HepG2 (cell line): ENCODE data around the gene SLC8B1. TPM values are rescaled to one million over a fixed set of nuclear protein-coding genes. Genes with fewer than 3 reads are reported as not detected.

Experiments used
- ATAC-seq: fragments of 200-7000 bp; cut with Tn5 transposase; 3 replicates; pipeline ENCODE4 v1.9.1; 2020; ENCODE audit warnings: mild to moderate bottlenecking, moderate library complexity
- BruUV-seq: library from RNA; stranded (reverse); fragments of 400-500 nt; replicated peaks from 2 replicates; lab custom pipeline; 2021; lab: Mats Ljungman, UMichigan
- CTCF ChIA-PET: fragments of 300-600 bp; formaldehyde crosslinking; extraction: SDS; loops from one replicate; lab custom pipeline; 2021; ENCODE audit warnings: low total read pairs, inconsistent platforms, low intra/inter-chr PET ratio; lab: Yijun Ruan, JAX
- POLR2A ChIA-PET: fragments of 350-600 bp; sonication (Branson Sonifier 250); formaldehyde crosslinking; loops from one replicate; lab custom pipeline; 2020; ENCODE audit warnings: antibody characterized with exemption, inconsistent platforms; lab: Yijun Ruan, JAX
- DNase-seq: peaks from one replicate; pipeline ENCODE4 v3.0.0-alpha.2; 2015; ENCODE audit warnings: low spot score
- FAIRE-seq: peaks from 3 replicates; lab custom pipeline; 2011; peaks lifted over from hg19 to GRCh38; lab: Jason Lieb, UNC
- H2AFZ ChIP-seq: one replicate; pipeline ENCODE4 v1.6.1; 2011; ENCODE audit warnings: low read length, inconsistent platforms
- H3K27ac ChIP-seq: fragments of 300-600 bp; 3 replicates; pipeline ENCODE4 v1.8.0; 2011; ENCODE audit warnings: mixed run types, mild to moderate bottlenecking, mixed read lengths, low read length, inconsistent platforms; ENCODE audit not compliant: insufficient read depth; ENCODE audit errors: extremely low read length
- H3K27me3 ChIP-seq, 2 experiments: fragments of 200-600 bp in 1 of 2; 2 replicates in 1 of 2; 3 replicates in 1 of 2; pipeline versions ENCODE4 v1.6.0 to v1.8.0; 2011; ENCODE audit warnings: low read length in 2 of 2, mild to moderate bottlenecking in 2 of 2, moderate library complexity in 2 of 2, inconsistent platforms in 1 of 2; ENCODE audit not compliant: insufficient read depth in 2 of 2, control insufficient read depth in 1 of 2
- H3K36me3 ChIP-seq, 2 experiments: fragments of 200-600 bp in 1 of 2; replicated peaks in 1 of 2; 2 replicates in 1 of 2; 3 replicates in 1 of 2; pipeline versions ENCODE4 v1.5.1 to v1.8.0; 2011; ENCODE audit warnings: low read length in 2 of 2, inconsistent platforms in 1 of 2; ENCODE audit not compliant: insufficient read depth in 2 of 2, control insufficient read depth in 1 of 2
- H3K4me1 ChIP-seq: 2 replicates; pipeline ENCODE4 v1.5.1; 2012; ENCODE audit warnings: low read length, inconsistent platforms; ENCODE audit not compliant: insufficient read depth
- H3K4me2 ChIP-seq: 2 replicates; pipeline ENCODE4 v1.6.0; 2011; ENCODE audit warnings: low read depth, low read length, inconsistent platforms
- H3K4me3 ChIP-seq, 3 experiments: fragments of 200-600 bp in 1 of 3; sonication (generic), shearing (Covaris generic) in 1 of 3; replicated peaks in 1 of 3; 2 replicates each; pipeline ENCODE4 v1.5.1; 2011 to 2016; ENCODE audit warnings: low read length in 3 of 3, inconsistent platforms in 2 of 3, low read depth in 2 of 3, mild to moderate bottlenecking in 2 of 3, control low read depth in 1 of 3, mixed read lengths in 1 of 3; ENCODE audit not compliant: insufficient read depth in 1 of 3
- H3K79me2 ChIP-seq: one replicate; pipeline ENCODE4 v1.6.1; 2011; ENCODE audit warnings: low read length, inconsistent platforms; ENCODE audit not compliant: insufficient read depth
- H3K9ac ChIP-seq: 2 replicates; pipeline ENCODE4 v1.6.0; 2011; ENCODE audit warnings: mild to moderate bottlenecking, low read depth, low read length, inconsistent platforms; ENCODE audit not compliant: insufficient read depth
- H3K9me3 ChIP-seq: 2 replicates; pipeline ENCODE4 v1.5.1; 2012; ENCODE audit warnings: mild to moderate bottlenecking, low read length
- H4K20me1 ChIP-seq: 2 replicates; pipeline ENCODE4 v1.6.0; 2011; ENCODE audit warnings: inconsistent platforms, mild to moderate bottlenecking, low read length, moderate library complexity; ENCODE audit not compliant: insufficient read depth
- ISX ChIP-seq: sonication (generic); formaldehyde crosslinking; conservative IDR thresholded peaks from 2 replicates; pipeline ENCODE4 v1.5.0; 2020; ENCODE audit warnings: missing genetic modification reagents
- KDM1A ChIP-seq: IDR thresholded peaks from 2 replicates; pipeline ENCODE4 v1.6.1; 2016; ENCODE audit warnings: missing compliant biosample characterization
- NR2C2 ChIP-seq: sonication (generic); formaldehyde crosslinking; IDR thresholded peaks from 2 replicates; pipeline ENCODE4 v1.4.0; 2020; ENCODE audit warnings: missing genetic modification reagents, mild to moderate bottlenecking, moderate library complexity, borderline replicate concordance
- PITX1 ChIP-seq: sonication (generic); formaldehyde crosslinking; IDR thresholded peaks from 2 replicates; pipeline ENCODE4 v1.5.1; 2020; ENCODE audit warnings: mild to moderate bottlenecking, missing genetic modification reagents
- TAF1 ChIP-seq: sonication (generic); formaldehyde crosslinking; IDR thresholded peaks from 2 replicates; pipeline ENCODE4 v1.4.0; 2020; ENCODE audit warnings: missing genetic modification reagents
- ZBTB21 ChIP-seq: sonication (generic); formaldehyde crosslinking; IDR thresholded peaks from 2 replicates; pipeline ENCODE4 v1.4.0; 2020; ENCODE audit warnings: missing genetic modification reagents
- ZNF3 ChIP-seq: IDR thresholded peaks from 2 replicates; pipeline ENCODE4 v1.7.0; 2017; ENCODE audit warnings: inconsistent platforms
- WGBS: methylation state at CpG from one replicate; pipeline ENCODE4 v1.1.6; 2017; ENCODE audit warnings: low lambda C conversion rate; 5-methylcytosine and 5-hydroxymethylcytosine counted together
- in situ Hi-C: cut with HindIII; loops from 2 replicates; pipeline ENCODE4 v1.10.0; 2017; ENCODE audit warnings: low pct_unique_long_range_greater_than_20kb; ENCODE audit not compliant: extremely low pct_ligation_motif_present
- intact Hi-C: fragments of 100-400 bp; cut with micrococcal nuclease; formaldehyde crosslinking; loops from one replicate; pipeline ENCODE4 v1.10.0; 2022; ENCODE audit not compliant: unreplicated experiment
- polyA plus RNA-seq, 8 experiments: library from polyadenylated mRNA; depleted of rRNA in 3 of 8; stranded (reverse) in 7 of 8; unstranded in 1 of 8; fragments of >200 nt; fragmentation: Illumina TruSeq in 4 of 8; extraction: Trizol in 4 of 8; gene quantifications; 2 replicates each; pipeline versions ENCODE4 v1.2.1 to v1.2.3, GENCODE V29; 2011 to 2016; ENCODE audit warnings: low read depth in 4 of 8, missing spikeins in 1 of 8, mixed read lengths in 1 of 8; ENCODE audit not compliant: insufficient read depth in 1 of 8
- total RNA-seq, 5 experiments: library from RNA; depleted of rRNA; stranded (reverse); fragments of >200 nt; fragmentation: Illumina TruSeq; extraction: Trizol; gene quantifications; 2 replicates each; pipeline ENCODE4 v1.2.3, GENCODE V29; 2016; ENCODE audit warnings: low read depth in 1 of 5
- TF ChIP-seq, protein P1 (sequence below): sonication (generic); formaldehyde crosslinking; IDR thresholded peaks from 2 replicates; pipeline ENCODE4 v1.4.0; 2020; ENCODE audit warnings: missing genetic modification reagents
- TF ChIP-seq, protein P2 (sequence below), 2 experiments: fragments of 450-650 bp in 1 of 2; sonication (generic) in 1 of 2; formaldehyde crosslinking in 1 of 2; IDR thresholded peaks; 2 replicates each; pipeline versions ENCODE4 v1.6.1 to v1.8.0; 2016 to 2022; ENCODE audit warnings: antibody characterized with exemption in 1 of 2, mild to moderate bottlenecking in 1 of 2, missing genetic modification reagents in 1 of 2

Gene SLC8B1
- total and polyA plus RNA-seq, 2 of the 13 experiments (the other 11 are each of a cell fraction or from before 2014, with no cell fraction given), result 6.8 to 8.0 TPM

DNA sequence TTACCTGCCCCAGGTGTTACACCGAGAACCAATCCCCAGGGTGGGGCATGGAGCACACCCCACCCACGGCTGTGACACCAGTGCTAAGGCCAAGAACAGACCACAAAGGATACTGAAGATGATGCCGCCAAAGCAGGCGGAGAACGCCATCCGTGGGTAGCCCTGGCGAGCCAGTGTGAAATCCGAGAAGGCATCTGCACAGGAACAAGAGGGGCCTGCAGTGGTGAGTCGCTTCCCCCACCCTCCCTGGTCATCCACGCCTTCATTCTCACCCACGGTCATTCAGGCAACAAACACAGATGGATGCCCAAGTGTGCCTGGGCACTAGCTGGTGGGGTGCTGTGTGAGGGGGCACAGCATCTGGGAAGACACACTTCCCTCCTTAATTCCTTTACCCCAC is 28.5 kb downstream of the SLC8B1 start (continued):
- TF ChIP-seq TAF1, result no peak
- TF ChIP-seq ZNF3, result no peak
- TF ChIP-seq ZBTB21 (CRISPR knock-in tag), result no peak
- TF ChIP-seq PITX1, result no peak
- no peak for TF ChIP-seq ISX (CRISPR knock-in tag)
- TF ChIP-seq, protein P1, sequence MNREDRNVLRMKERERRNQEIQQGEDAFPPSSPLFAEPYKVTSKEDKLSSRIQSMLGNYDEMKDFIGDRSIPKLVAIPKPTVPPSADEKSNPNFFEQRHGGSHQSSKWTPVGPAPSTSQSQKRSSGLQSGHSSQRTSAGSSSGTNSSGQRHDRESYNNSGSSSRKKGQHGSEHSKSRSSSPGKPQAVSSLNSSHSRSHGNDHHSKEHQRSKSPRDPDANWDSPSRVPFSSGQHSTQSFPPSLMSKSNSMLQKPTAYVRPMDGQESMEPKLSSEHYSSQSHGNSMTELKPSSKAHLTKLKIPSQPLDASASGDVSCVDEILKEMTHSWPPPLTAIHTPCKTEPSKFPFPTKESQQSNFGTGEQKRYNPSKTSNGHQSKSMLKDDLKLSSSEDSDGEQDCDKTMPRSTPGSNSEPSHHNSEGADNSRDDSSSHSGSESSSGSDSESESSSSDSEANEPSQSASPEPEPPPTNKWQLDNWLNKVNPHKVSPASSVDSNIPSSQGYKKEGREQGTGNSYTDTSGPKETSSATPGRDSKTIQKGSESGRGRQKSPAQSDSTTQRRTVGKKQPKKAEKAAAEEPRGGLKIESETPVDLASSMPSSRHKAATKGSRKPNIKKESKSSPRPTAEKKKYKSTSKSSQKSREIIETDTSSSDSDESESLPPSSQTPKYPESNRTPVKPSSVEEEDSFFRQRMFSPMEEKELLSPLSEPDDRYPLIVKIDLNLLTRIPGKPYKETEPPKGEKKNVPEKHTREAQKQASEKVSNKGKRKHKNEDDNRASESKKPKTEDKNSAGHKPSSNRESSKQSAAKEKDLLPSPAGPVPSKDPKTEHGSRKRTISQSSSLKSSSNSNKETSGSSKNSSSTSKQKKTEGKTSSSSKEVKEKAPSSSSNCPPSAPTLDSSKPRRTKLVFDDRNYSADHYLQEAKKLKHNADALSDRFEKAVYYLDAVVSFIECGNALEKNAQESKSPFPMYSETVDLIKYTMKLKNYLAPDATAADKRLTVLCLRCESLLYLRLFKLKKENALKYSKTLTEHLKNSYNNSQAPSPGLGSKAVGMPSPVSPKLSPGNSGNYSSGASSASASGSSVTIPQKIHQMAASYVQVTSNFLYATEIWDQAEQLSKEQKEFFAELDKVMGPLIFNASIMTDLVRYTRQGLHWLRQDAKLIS (CRISPR knock-in tag), result no peak
- no peak for TF ChIP-seq KDM1A (CRISPR knock-in tag)

DNA sequence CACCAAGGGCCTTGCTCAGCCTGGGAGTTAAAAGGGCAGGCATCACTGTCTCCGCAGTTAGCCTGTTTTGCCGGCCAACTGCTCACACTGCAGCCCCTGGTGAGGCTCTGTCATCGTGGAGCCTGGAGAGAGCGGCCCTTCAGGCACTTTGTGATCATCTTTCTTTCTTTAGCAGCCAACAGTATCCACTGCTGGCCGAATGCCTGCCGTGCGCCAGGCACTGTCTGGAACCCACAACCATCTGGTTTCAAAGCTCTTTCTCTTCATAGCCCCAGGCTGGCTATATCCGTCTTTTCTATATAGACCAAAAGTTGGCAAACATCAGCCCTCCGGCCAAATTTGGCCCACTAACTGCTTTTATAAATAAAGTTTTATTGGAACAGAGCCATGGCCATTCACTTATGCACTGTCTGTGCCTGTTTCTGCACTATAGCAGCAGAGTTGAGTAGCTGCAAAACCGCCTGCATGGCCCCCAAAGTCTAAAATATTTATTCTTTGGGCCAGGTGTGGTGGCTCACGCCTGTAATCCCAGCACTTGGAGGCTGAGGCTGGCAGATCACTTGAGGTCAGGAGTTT is 29.5 kb downstream of the SLC8B1 start:
- ATAC-seq, result no peak
- DNase-seq, result no peak
- intact Hi-C loops, result no loop called here
- Histone ChIP-seq H3K27me3 (no peaks in the 10 kb centered on the region), H3K27ac (no peak overlapping the region), H3K4me2 (no peak overlapping the region), H3K4me3 (no peak overlapping the region), H3K4me1 (no peaks in the 10 kb centered on the region), H2AFZ (no peak overlapping the region), H3K36me3 (no peaks in the 10 kb centered on the region; a peak in 1 of 5 replicates), H4K20me1 (no peaks in the 10 kb centered on the region), H3K79me2 (no peaks in the 10 kb centered on the region), H3K9ac (no peak overlapping the region), H3K9me3 (no peaks in the 10 kb centered on the region)
- no peak for TF ChIP-seq NR2C2 (CRISPR knock-in tag)
- TF ChIP-seq, protein P2, sequence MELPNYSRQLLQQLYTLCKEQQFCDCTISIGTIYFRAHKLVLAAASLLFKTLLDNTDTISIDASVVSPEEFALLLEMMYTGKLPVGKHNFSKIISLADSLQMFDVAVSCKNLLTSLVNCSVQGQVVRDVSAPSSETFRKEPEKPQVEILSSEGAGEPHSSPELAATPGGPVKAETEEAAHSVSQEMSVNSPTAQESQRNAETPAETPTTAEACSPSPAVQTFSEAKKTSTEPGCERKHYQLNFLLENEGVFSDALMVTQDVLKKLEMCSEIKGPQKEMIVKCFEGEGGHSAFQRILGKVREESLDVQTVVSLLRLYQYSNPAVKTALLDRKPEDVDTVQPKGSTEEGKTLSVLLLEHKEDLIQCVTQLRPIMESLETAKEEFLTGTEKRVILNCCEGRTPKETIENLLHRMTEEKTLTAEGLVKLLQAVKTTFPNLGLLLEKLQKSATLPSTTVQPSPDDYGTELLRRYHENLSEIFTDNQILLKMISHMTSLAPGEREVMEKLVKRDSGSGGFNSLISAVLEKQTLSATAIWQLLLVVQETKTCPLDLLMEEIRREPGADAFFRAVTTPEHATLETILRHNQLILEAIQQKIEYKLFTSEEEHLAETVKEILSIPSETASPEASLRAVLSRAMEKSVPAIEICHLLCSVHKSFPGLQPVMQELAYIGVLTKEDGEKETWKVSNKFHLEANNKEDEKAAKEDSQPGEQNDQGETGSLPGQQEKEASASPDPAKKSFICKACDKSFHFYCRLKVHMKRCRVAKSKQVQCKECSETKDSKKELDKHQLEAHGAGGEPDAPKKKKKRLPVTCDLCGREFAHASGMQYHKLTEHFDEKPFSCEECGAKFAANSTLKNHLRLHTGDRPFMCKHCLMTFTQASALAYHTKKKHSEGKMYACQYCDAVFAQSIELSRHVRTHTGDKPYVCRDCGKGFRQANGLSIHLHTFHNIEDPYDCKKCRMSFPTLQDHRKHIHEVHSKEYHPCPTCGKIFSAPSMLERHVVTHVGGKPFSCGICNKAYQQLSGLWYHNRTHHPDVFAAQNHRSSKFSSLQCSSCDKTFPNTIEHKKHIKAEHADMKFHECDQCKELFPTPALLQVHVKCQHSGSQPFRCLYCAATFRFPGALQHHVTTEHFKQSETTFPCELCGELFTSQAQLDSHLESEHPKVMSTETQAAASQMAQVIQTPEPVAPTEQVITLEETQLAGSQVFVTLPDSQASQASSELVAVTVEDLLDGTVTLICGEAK (IDR thresholded peaks at IDR 0.05), result no peak
- TF ChIP-seq, protein P2 (CRISPR knock-in tag; IDR thresholded peaks at IDR 0.05), result peak; percentile 93
- 95% methylated on average over 11 of the region's 11 CpGs for WGBS
- ChIA-PET POLR2A (no interaction called here), CTCF (no interaction called here)
- in situ Hi-C loops, result loop anchor here (5.0 kb wide), 1 partner anchor 122 kb away; no protein-coding TSS in a partner anchor
- BruUV-seq, result no TSS peak
- FAIRE-seq, result no peak
